IPS-NIHi7 (cell line): Measurements from ENCODE around the gene SFTPB.
"Not testable (repeated sequence)": the region's sequence is repeated elsewhere in the genome, so short reads cannot be mapped to it uniquely, and the experiment has no call there.

Source experiments
- DNase-seq: peaks from one replicate; pipeline ENCODE4 v3.0.0; 2012; ENCODE audit warnings: mixed read lengths; ENCODE audit errors: extremely low spot score

Gene SFTPB

DNA sequence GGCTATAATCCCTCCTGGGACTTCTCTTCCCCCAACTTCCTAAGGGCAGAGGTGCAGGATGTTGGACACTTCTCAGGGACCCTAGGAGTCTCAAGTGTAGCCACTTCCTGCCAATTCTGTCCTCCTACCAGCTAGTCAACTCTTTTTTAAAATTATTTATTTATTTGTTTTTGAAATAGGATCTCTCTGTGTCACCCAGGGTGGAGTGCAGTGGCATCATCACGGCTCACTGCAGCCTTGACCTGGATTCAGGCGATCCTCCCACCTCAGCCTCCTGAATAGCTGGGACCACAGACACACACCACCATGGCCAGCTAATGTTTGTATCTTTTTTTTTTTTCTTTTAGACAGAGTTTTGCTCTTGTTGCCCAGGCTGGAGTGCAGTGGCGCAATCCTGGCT is 11.5 kb downstream of the SFTPB start:
- no peak for DNase-seq

DNA sequence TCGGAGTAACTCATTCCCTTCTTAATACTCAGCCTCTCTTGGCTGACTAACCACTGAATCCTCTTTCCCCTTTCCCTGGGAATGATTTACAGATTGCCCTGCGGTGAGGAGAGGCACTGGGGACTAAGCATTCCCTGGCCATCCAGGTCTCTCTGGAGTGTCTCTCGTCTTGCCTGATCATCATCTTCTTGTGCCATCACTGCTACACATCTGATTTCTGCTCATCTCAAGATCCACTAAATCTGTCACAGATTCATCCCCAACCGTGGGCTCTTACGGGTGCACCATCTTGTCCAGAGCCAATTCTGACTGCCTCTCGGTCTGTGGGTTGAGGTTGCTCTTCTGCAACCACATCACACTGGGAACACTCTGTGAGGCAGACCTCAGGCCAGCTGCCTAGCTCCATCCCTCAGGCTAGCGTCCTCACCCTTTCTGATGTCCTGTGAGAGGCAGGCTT is 12.0 kb downstream of the SFTPB start:
- no peak for DNase-seq

- no peak for DNase-seq
These were observed 14.0 kb downstream of the SFTPB start for GRCh38 chr2:85653996-85654395.

- no peak for DNase-seq
These were observed 15.9 kb downstream of the SFTPB start for GRCh38 chr2:85652056-85652455.

GRCh38 chr2:85651097-85651496 is 16.9 kb downstream of the SFTPB start:
- DNase-seq = no peak

GRCh38 chr2:85650456-85650855 is 17.5 kb downstream of the SFTPB start:
- DNase-seq = no peak

DNA sequence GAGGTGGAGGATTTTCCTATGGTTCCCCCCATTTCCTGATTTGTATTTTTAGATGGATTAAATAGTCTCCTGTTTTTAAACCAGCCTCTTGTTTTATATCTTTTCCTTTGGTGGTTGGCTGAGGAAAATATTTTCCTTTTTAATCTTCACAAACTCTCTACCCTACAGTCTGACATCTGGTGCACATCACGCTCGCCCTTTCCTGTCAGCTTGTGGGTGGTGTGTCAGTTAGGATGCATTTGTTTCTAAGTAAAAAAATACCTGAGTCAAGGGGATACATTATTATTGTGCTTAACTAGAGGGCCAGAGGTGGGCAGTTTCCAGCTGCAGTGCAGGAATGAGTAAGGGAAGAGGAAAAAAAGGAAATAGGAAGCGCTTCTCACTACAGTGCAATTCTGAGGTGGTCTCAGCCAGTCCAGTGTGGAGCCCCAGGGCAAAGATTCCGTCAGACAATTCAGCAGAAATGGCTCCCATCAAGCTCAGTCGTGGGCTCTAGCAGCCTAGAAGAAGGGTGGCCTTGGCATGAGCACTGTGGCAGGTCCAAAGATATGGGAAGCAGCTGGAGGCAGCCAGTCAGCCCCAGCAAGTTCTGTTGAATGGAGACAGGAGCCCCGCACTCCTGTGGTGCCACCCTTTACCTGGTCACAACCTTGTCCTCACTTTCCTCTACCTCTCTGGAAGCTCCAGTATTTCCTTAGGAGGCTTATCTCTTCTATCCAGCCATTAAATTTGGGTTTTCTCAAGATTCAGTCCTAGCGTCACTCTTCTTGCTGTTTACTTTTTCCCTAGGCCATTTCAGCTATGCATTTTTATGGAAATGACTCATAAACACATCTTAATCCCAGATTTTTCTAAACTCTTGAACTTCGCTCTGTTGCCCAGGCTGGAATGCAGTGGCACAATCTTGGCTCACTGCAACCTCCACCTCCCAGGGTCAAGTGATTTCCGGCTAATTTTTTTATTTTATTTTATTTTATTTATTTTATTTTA is 18.5 kb downstream of the SFTPB start:
- no peak for DNase-seq

- no peak for DNase-seq
These were observed 19.4 kb downstream of the SFTPB start for GRCh38 chr2:85648619-85649018.

GRCh38 chr2:85647823-85648526 is 20.0 kb downstream of the SFTPB start:
- DNase-seq = no peak

GRCh38 chr2:85646166-85646565 is 21.8 kb downstream of the SFTPB start:
- DNase-seq = no peak

DNA sequence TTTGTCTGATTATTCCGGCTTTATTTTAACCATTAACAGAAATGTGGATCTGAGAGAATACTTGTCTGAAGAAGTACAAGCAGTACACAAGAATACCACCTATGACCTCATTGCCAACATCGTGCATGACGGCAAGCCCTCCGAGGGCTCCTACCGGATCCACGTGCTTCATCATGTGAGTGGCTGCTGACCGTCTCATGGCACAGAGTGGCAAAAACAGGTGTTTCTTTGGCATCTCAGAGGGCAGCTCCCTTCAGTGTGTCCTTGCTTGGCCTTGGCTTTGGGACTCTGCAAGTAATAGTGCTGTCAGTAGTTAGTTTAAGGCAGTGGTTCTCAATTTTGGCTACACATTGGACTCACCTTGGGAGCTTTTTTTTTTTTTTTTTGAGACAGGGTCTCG is 23.1 kb downstream of the SFTPB start:
- no peak for DNase-seq

DNA sequence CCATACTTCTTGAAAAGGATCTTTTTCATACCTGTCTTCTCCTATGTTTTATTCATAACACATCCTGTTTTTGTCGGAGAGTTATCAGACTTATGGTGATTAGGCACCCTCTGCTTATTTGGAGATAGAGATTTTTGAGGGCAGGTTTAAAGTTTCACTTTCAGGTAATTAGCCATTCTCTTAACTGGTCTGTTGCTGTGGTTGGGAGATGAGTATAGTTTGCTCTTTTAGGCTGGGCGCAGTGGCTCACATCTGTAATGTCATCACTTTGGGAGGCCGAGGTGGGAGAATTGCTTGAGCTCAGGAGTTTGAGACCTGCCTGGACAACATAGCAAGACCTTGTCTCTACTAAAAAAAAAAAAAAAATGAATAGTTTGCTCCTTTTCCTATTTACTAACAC is 25.3 kb downstream of the SFTPB start:
- DNase-seq = no peak

- no peak for DNase-seq
These were observed 32.4 kb downstream of the SFTPB start for GRCh38 chr2:85635636-85636035.

- DNase-seq = no peak
These were observed 33.0 kb downstream of the SFTPB start for GRCh38 chr2:85635011-85635410.

GRCh38 chr2:85631316-85631715 is 36.7 kb downstream of the SFTPB start:
- DNase-seq = no peak

- no peak for DNase-seq
These were observed 39.3 kb downstream of the SFTPB start for GRCh38 chr2:85628658-85629057.

- DNase-seq = no peak
These were observed 44.0 kb downstream of the SFTPB start for GRCh38 chr2:85623991-85624390.

GRCh38 chr2:85621338-85621737 is 46.7 kb downstream of the SFTPB start:
- DNase-seq = no peak

- DNase-seq = no peak
These were observed 48.4 kb downstream of the SFTPB start for GRCh38 chr2:85619617-85620016.

GRCh38 chr2:85617723-85618122 is 50.3 kb downstream of the SFTPB start:
- DNase-seq = not testable (repeated sequence)

- DNase-seq = no peak
These were observed 52.6 kb downstream of the SFTPB start for GRCh38 chr2:85615413-85615728.

GRCh38 chr2:85614757-85615156 is 53.2 kb downstream of the SFTPB start:
- not testable (repeated sequence) for DNase-seq
